H1 (cell line): ENCODE results near the gene TRIM10. TPM values are rescaled to one million over a fixed set of nuclear protein-coding genes. Genes with fewer than 3 reads are reported as not detected.

Source experiments
- CTCF ChIA-PET: fragments of 300-600 bp; sonication (Branson Sonifier 250); formaldehyde crosslinking; loops from one replicate; lab custom pipeline; 2021; ENCODE audit not compliant: partially characterized antibody; lab: Charles Lee
- POLR2A ChIA-PET: fragments of 300-600 bp; sonication (Branson Sonifier 250); formaldehyde crosslinking; loops from one replicate; lab custom pipeline; 2021; ENCODE audit warnings: inconsistent platforms; ENCODE audit not compliant: partially characterized antibody; lab: Charles Lee
- DNase-seq, 2 experiments: peaks; one replicate each; pipeline versions ENCODE4 v3.0.0 to v3.0.0-alpha.2; 2010 to 2022; ENCODE audit warnings: low spot score in 2 of 2, low read depth in 1 of 2, mixed read lengths in 1 of 2
- FAIRE-seq: peaks from 2 replicates; lab custom pipeline; 2011; peaks lifted over from hg19 to GRCh38; lab: Jason Lieb, UNC
- H2AFZ ChIP-seq: 2 replicates; pipeline ENCODE4 v1.8.1; 2012; ENCODE audit warnings: low read length, inconsistent platforms
- H2AK5ac ChIP-seq: 2 replicates; pipeline ENCODE4 v1.6.1; 2013; ENCODE audit warnings: low read depth, low read length
- H2BK120ac ChIP-seq: replicated peaks from 2 replicates; pipeline ENCODE3; 2013; ENCODE audit warnings: low read depth, low read length, inconsistent platforms
- H2BK12ac ChIP-seq: 2 replicates; pipeline ENCODE4 v1.6.1; 2013; ENCODE audit warnings: low read depth, low read length
- H2BK15ac ChIP-seq: 2 replicates; pipeline ENCODE4 v1.6.1; 2013; ENCODE audit warnings: low read length
- H2BK20ac ChIP-seq: 2 replicates; pipeline ENCODE4 v1.6.1; 2013; ENCODE audit warnings: low read length
- H2BK5ac ChIP-seq: 2 replicates; pipeline ENCODE4 v1.6.1; 2013; ENCODE audit warnings: low read depth, low read length
- H3K14ac ChIP-seq: 2 replicates; pipeline ENCODE4 v1.6.1; 2013; ENCODE audit warnings: inconsistent platforms; ENCODE audit not compliant: insufficient read length
- H3K18ac ChIP-seq: 2 replicates; pipeline ENCODE4 v1.6.1; 2013; ENCODE audit warnings: low read length; ENCODE audit errors: extremely low read depth
- H3K23ac ChIP-seq: 2 replicates; pipeline ENCODE4 v1.6.1; 2013; ENCODE audit warnings: inconsistent platforms; ENCODE audit not compliant: insufficient read length
- H3K23me2 ChIP-seq: 2 replicates; pipeline ENCODE4 v1.6.1; 2013; ENCODE audit warnings: low read depth, low read length
- H3K27ac ChIP-seq: 2 replicates; pipeline ENCODE4 v1.6.1; 2011; ENCODE audit warnings: low read depth, low read length, inconsistent platforms
- H3K27me3 ChIP-seq, 4 experiments: replicated peaks in 1 of 4; 1 replicate in 1 of 4; 2 replicates in 3 of 4; pipeline versions ENCODE4 v1.6.1 to v1.8.1; 2011 to 2013; ENCODE audit warnings: low read length in 3 of 4, mild to moderate bottlenecking in 3 of 4, inconsistent platforms in 2 of 4, mixed read lengths in 2 of 4, moderate library complexity in 1 of 4; ENCODE audit not compliant: control insufficient read depth in 3 of 4, insufficient read depth in 3 of 4; ENCODE audit errors: extremely low read depth in 1 of 4
- H3K36me3 ChIP-seq, 4 experiments: 2 replicates each; pipeline versions ENCODE4 v1.6.1 to v1.8.1; 2011 to 2013; ENCODE audit warnings: mild to moderate bottlenecking in 4 of 4, low read length in 3 of 4, moderate library complexity in 2 of 4, control low read depth in 1 of 4, inconsistent platforms in 1 of 4; ENCODE audit not compliant: insufficient read depth in 4 of 4, control insufficient read depth in 2 of 4
- H3K4ac ChIP-seq: replicated peaks from 2 replicates; pipeline ENCODE3; 2013; ENCODE audit warnings: low read length, low read depth, mixed read lengths, inconsistent platforms; ENCODE audit not compliant: insufficient read length
- H3K4me1 ChIP-seq, 4 experiments: replicated peaks in 1 of 4; 1 replicate in 1 of 4; 2 replicates in 3 of 4; pipeline versions ENCODE4 v1.6.1 to v1.8.1; 2011 to 2013; ENCODE audit warnings: low read length in 3 of 4, inconsistent platforms in 2 of 4, mixed read lengths in 1 of 4; ENCODE audit not compliant: insufficient read depth in 4 of 4, control insufficient read depth in 3 of 4
- H3K4me2 ChIP-seq, 2 experiments: 2 replicates each; pipeline versions ENCODE4 v1.6.1 to v1.8.1; 2011 to 2013; ENCODE audit warnings: low read depth in 2 of 2, low read length in 2 of 2, control low read depth in 1 of 2, inconsistent platforms in 1 of 2, mild to moderate bottlenecking in 1 of 2; ENCODE audit not compliant: insufficient read depth in 1 of 2
- H3K4me3 ChIP-seq, 4 experiments: fragments of 200-600, 300-600 bp in 1 of 4; sonication (generic), shearing (Covaris generic), sonication (Bioruptor Twin) in 1 of 4; 2 replicates each; pipeline versions ENCODE4 v1.5.1 to v1.8.1; 2011 to 2016; ENCODE audit warnings: low read length in 4 of 4, low read depth in 3 of 4, control low read depth in 2 of 4, inconsistent platforms in 2 of 4, mild to moderate bottlenecking in 2 of 4, mixed read lengths in 1 of 4, moderate library complexity in 1 of 4; ENCODE audit not compliant: insufficient read depth in 2 of 4; ENCODE audit errors: extremely low read depth in 1 of 4
- H3K56ac ChIP-seq: replicated peaks from 2 replicates; pipeline ENCODE3; 2013; ENCODE audit warnings: low read depth, mild to moderate bottlenecking, mixed read lengths, low read length, inconsistent platforms; ENCODE audit not compliant: insufficient read length
- H3K79me1 ChIP-seq: 2 replicates; pipeline ENCODE4 v1.6.1; 2013; ENCODE audit warnings: low read depth, low read length, control low read depth
- H3K79me2 ChIP-seq, 2 experiments: 2 replicates each; pipeline versions ENCODE4 v1.6.1 to v1.8.1; 2012 to 2013; ENCODE audit warnings: low read length in 2 of 2, mild to moderate bottlenecking in 2 of 2, inconsistent platforms in 1 of 2; ENCODE audit not compliant: insufficient read depth in 2 of 2, control insufficient read depth in 1 of 2
- H3K9ac ChIP-seq, 4 experiments: replicated peaks in 1 of 4; 1 replicate in 1 of 4; 2 replicates in 3 of 4; pipeline versions ENCODE4 v1.6.1 to v1.8.1; 2011 to 2013; ENCODE audit warnings: low read depth in 3 of 4, low read length in 3 of 4, control low read depth in 2 of 4, mild to moderate bottlenecking in 2 of 4, moderate library complexity in 2 of 4, inconsistent platforms in 1 of 4; ENCODE audit errors: extremely low read depth in 1 of 4
- H3K9me3 ChIP-seq, 2 experiments: 2 replicates each; pipeline versions ENCODE4 v1.6.1 to v1.8.1; 2012 to 2013; ENCODE audit warnings: mild to moderate bottlenecking in 2 of 2, moderate library complexity in 2 of 2, control low read depth in 1 of 2, inconsistent platforms in 1 of 2, low read depth in 1 of 2, low read length in 1 of 2, mixed read lengths in 1 of 2; ENCODE audit not compliant: insufficient read depth in 2 of 2
- H4K20me1 ChIP-seq, 2 experiments: replicated peaks in 1 of 2; 2 replicates each; pipeline versions ENCODE3 to v1.8.1; 2011 to 2013; ENCODE audit warnings: inconsistent platforms in 2 of 2, low read length in 2 of 2, mild to moderate bottlenecking in 1 of 2; ENCODE audit not compliant: insufficient read depth in 2 of 2, control insufficient read depth in 1 of 2
- H4K5ac ChIP-seq: 2 replicates; pipeline ENCODE4 v1.6.1; 2013; ENCODE audit warnings: low read length, low read depth, mixed read lengths, inconsistent platforms; ENCODE audit not compliant: insufficient read length
- H4K8ac ChIP-seq: 2 replicates; pipeline ENCODE4 v1.8.0; 2013; ENCODE audit warnings: mild to moderate bottlenecking, moderate library complexity, low read length, inconsistent platforms; ENCODE audit not compliant: insufficient read depth; ENCODE audit errors: extremely low read depth
- H4K91ac ChIP-seq: replicated peaks from 2 replicates; pipeline ENCODE3; 2013; ENCODE audit warnings: low read length, mixed read lengths, inconsistent platforms; ENCODE audit not compliant: insufficient read length
- CBX8 ChIP-seq: fragments of 300-800, 300-1000 bp; sonication (generic); IDR thresholded peaks from 2 replicates; pipeline ENCODE4 v1.7.1; 2016; ENCODE audit warnings: low read depth, low read length, borderline replicate concordance
- E2F6 ChIP-seq: IDR thresholded peaks from 2 replicates; pipeline ENCODE4 v1.6.1; 2012; ENCODE audit warnings: inconsistent platforms
- GABPA ChIP-seq: IDR thresholded peaks from 2 replicates; pipeline ENCODE4 v1.6.1; 2011; ENCODE audit warnings: mild to moderate bottlenecking, low read length, moderate library complexity, borderline replicate concordance; ENCODE audit not compliant: insufficient read depth
- POLR2AphosphoS5 ChIP-seq: IDR thresholded peaks from 2 replicates; pipeline ENCODE4 v1.6.1; 2011; ENCODE audit warnings: low read depth, low read length
- SRF ChIP-seq: IDR thresholded peaks from 2 replicates; pipeline ENCODE4 v1.6.1; 2011; ENCODE audit warnings: mild to moderate bottlenecking, low read depth, low read length, moderate library complexity
- TAF1 ChIP-seq: IDR thresholded peaks from 2 replicates; pipeline ENCODE4 v1.6.1; 2011; ENCODE audit warnings: mild to moderate bottlenecking, low read depth, low read length
- TAF7 ChIP-seq: optimal IDR thresholded peaks from 2 replicates; pipeline ENCODE3; 2011; ENCODE audit warnings: low read depth, mild to moderate bottlenecking, inconsistent platforms, low read length, moderate library complexity, borderline replicate concordance
- WGBS, 2 experiments: shearing (Covaris generic) in 1 of 2; methylation state at CpG; one replicate each; pipeline versions ENCODE4 v1.1.6 to v1.1.7; 2013 to 2015; ENCODE audit warnings: low lambda C conversion rate in 2 of 2, mixed read lengths in 2 of 2, inconsistent platforms in 1 of 2, low coverage in 1 of 2, missing lambda C conversion rate in 1 of 2; ENCODE audit not compliant: insufficient replicate concordance in 2 of 2, insufficient coverage in 1 of 2, insufficient read length in 1 of 2; ENCODE audit errors: extremely low coverage in 1 of 2, missing lambda C conversion rate in 1 of 2; 5-methylcytosine and 5-hydroxymethylcytosine counted together
- polyA plus RNA-seq, 7 experiments: library from polyadenylated mRNA; depleted of rRNA in 3 of 7; stranded (reverse) in 5 of 7; unstranded in 2 of 7; fragments of >200 nt in 5 of 7; fragments of 200-250 nt in 2 of 7; gene quantifications; 1 replicate in 5 of 7; 2 replicates in 1 of 7; 4 replicates in 1 of 7; pipeline versions ENCODE4 v1.2.1 to v1.2.3, GENCODE V29; 2011 to 2013; ENCODE audit warnings: missing spikeins in 2 of 7, mixed read lengths in 2 of 7
- total RNA-seq: library from RNA; stranded (reverse); fragmentation: NEBNext Ultra II Directional; extraction: Animal tissue kit (Norgen Biotek cat#: 25700); gene quantifications from 2 replicates; pipeline ENCODE4 v1.2.1, GENCODE V29; 2021

TRIM10 gene
- total and polyA plus RNA-seq, 2 of the 8 experiments (the other 6 are each of a cell fraction or from before 2014, with no cell fraction given), result 0.06 TPM; not detected in 1

GRCh38 chr6:30158475-30159040, 2.5 kb downstream of the TRIM10 start:
- no peak overlapping the region for H4K5ac ChIP-seq
- H3K36me3 ChIP-seq, result no peaks in the 10 kb centered on the region
- no peak overlapping the region for H2AK5ac ChIP-seq
- H3K4ac ChIP-seq, result no peak overlapping the region
- no peak for TF ChIP-seq TAF7
- no peak for TF ChIP-seq SRF
- no peak for TF ChIP-seq TAF1
- no peak for TF ChIP-seq E2F6
- TF ChIP-seq CBX8, result no peak
- TF ChIP-seq GABPA, result no peak
- TF ChIP-seq POLR2AphosphoS5, result no peak
- no peak overlapping the region for H3K9ac ChIP-seq
- no peak overlapping the region for H4K91ac ChIP-seq
- no peak overlapping the region for H3K56ac ChIP-seq
- H3K23me2 ChIP-seq, result no peaks in the 10 kb centered on the region
- H2BK15ac ChIP-seq, result no peak overlapping the region
- no peak overlapping the region for H2BK5ac ChIP-seq
- no peak overlapping the region for H2BK20ac ChIP-seq
- POLR2A ChIA-PET, result no interaction called here
- peaks cover 0 to 4% (median 1%) of the 10 kb centered on the region in 4 experiments; a peak in 4 of 7 replicates for H3K27me3 ChIP-seq
- H2BK12ac ChIP-seq, result no peak overlapping the region
- no peak overlapping the region for H3K23ac ChIP-seq
- DNase-seq (no peak), FAIRE-seq (no peak)
- no peaks in the 10 kb centered on the region for H3K79me2 ChIP-seq
- H3K27ac ChIP-seq, result no peak overlapping the region
- 73% methylated on average over 2 of the region's 3 CpGs; no CpG with 5 or more reads in 1 of the 2 experiments for WGBS, 2 experiments
- CTCF ChIA-PET, result interaction anchor here (0.6 to 1.6 kb wide), 4 partner anchors 8 to 253 kb away, joined by 3 to 5 read pairs (median 3); no protein-coding TSS in a partner anchor
- no peak overlapping the region for H3K18ac ChIP-seq
- H3K79me1 ChIP-seq, result no peaks in the 10 kb centered on the region
- H2AFZ ChIP-seq, result no peak overlapping the region
- H3K4me3 ChIP-seq, result no peak overlapping the region
- no peak overlapping the region for H3K4me2 ChIP-seq
- peaks cover 0 to 4% (median 1%) of the 10 kb centered on the region in 4 experiments; a peak in 1 of 7 replicates for H3K4me1 ChIP-seq
- no peak overlapping the region for H3K14ac ChIP-seq
- H3K9me3 ChIP-seq, result no peaks in the 10 kb centered on the region
- H4K8ac ChIP-seq, result no peak overlapping the region
- H4K20me1 ChIP-seq, result no peaks in the 10 kb centered on the region
- H2BK120ac ChIP-seq, result no peak overlapping the region
